Brain pericyte (primary cell): ENCODE measurements around the gene SNX9.
"Not testable (repeated sequence)": the region's sequence is repeated elsewhere in the genome, so short reads cannot be mapped to it uniquely, and the experiment has no call there.

ENCODE experiments used
- DNase-seq: peaks from one replicate; pipeline ENCODE4 v3.0.0-alpha.2; 2012; ENCODE audit warnings: low read depth, low spot score

The SNX9 gene

GRCh38 chr6:157823001-157823527, at the start of gene SNX9:
Gene SNX9 (plus strand): TSS chr6:157823246. CDS start chr6:157823435, 189 bp downstream.
- no peak for DNase-seq

- DNase-seq = no peak
Measured at GRCh38 chr6:157773248-157773773, 49.7 kb upstream of the SNX9 start.

- DNase-seq = no peak
Measured at GRCh38 chr6:157774153-157775135, 48.6 kb upstream of the SNX9 start.

DNA sequence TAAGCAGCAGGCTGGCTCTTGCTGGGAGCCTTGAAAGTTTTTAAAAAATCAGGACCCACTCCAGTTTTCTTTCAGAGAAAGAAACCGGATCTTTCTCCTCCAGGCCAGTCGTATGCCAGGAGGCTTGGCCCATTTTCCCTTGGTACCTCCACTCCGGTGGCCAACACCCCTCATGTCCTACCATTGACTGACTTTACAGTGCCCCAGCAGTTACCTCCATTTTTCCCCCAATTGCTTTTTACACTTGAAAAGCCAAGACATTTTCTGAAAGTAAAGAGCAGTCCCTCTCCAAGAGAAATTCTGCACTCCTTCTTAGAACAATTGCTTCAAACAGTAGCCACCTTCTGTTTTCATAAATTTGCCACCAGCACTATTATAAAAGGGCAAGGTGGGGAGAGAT, 47.7 kb upstream of the SNX9 start:
- no peak for DNase-seq

- DNase-seq = no peak
Measured at GRCh38 chr6:157777344-157777743, 45.7 kb upstream of the SNX9 start.

GRCh38 chr6:157778719-157779118, 44.3 kb upstream of the SNX9 start:
- DNase-seq = no peak

GRCh38 chr6:157779705-157780604, 43.1 kb upstream of the SNX9 start:
- DNase-seq = no peak

DNA sequence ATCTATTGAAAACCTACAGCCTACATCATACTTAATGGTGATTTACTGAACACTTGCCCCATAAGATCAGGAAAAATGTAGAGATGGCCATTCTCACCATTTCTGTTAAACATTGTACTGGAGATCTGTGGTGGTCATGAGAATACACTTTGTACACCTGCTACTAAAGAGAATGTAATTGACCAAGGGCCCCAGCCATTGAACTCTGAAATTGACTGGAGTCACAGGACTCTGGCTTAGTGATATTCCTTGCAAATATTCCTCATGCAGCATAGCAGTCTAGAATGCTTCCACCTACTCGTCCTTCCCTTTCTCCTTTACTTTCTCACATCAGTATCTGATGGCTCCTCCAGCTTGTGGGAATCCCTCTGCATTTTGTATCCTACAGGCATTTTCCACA, 37.4 kb upstream of the SNX9 start:
- no peak for DNase-seq

- no peak for DNase-seq
Measured at GRCh38 chr6:157786221-157786620, 36.8 kb upstream of the SNX9 start.

DNA sequence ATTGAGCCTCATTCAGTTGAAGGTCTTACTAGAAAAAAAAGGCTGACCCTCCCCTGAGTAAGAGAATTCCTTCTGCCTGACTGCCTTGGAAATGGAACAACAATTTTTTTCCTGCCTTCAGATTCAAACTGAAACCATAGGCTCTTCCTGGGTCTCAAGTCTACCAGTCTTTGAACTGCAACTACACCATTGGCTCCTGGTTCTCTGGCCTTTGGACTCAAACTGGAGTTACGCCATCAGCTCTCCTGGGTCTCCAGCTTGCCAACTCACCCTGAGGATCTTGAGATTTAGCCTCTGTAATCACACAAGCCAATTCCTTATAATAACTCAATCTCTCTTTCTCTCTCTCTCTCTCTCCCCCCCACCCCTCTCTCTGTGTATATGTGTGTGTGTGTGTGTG, 36.0 kb upstream of the SNX9 start:
- DNase-seq = no peak

- DNase-seq = no peak
Measured at GRCh38 chr6:157788180-157788579, 34.9 kb upstream of the SNX9 start.

GRCh38 chr6:157789297-157789696, 33.7 kb upstream of the SNX9 start:
- no peak for DNase-seq

DNA sequence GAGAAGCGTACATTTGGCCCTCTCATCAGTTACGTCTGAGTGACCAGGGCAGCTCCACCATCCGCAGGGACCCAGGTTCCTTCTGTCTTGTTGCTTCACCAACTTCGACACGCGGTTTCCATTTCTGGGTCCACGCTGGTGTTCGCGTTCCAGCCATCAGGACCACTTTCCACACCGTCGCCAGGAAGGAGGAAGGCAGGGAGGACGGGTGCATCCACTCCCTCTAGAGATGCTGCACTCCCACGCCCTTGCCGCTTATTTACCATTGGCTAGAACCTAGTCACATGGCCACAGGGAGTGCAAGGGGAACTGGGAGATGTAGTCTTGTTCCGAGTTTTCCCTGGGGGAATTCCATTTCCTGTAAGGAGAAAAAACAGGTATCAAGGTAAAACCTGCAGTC, 33.2 kb upstream of the SNX9 start:
- no peak for DNase-seq

- DNase-seq = no peak
Measured at GRCh38 chr6:157790548-157791160, 32.4 kb upstream of the SNX9 start.

- no peak for DNase-seq
Measured at GRCh38 chr6:157791450-157791849, 31.6 kb upstream of the SNX9 start.

DNA sequence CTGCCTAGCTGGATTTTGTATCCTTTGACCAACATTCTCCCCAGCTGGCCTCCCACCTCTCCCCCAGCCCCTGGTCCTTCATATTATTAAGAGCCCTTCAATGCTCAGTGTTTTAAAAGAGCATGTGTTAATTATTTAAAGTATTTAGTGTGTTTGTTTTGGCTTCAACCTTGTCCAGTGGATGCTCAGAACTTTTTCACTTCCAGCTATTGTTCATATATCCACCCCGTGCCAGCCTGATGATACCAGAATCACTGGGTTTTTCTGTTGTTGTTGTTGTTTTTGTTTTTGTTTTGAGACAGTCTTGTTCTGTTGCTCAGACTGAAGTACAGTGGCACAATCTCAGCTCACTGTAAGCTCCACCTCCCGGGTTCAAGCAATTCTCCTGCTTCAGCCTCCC, 30.4 kb upstream of the SNX9 start:
- DNase-seq = no peak

DNA sequence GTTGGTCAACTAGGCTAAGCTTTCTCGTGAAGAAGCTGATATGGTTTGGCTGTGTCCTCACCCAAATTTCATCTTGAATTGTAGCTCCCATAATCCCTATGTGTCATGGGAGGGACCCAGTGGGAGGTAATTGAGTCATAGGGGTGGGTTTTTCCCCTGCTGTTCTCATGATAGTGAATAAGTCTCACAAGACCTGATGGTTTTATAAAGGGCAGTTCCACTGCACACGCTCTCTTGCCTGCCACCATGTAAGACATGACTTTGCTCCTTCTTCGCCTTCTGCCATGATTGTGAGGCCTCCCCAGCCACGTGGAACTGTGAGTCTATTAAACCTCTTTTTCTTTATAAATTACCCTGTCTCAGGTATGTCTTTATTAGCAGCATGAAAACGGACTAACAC, 29.0 kb upstream of the SNX9 start:
- DNase-seq = not testable (repeated sequence)

DNA sequence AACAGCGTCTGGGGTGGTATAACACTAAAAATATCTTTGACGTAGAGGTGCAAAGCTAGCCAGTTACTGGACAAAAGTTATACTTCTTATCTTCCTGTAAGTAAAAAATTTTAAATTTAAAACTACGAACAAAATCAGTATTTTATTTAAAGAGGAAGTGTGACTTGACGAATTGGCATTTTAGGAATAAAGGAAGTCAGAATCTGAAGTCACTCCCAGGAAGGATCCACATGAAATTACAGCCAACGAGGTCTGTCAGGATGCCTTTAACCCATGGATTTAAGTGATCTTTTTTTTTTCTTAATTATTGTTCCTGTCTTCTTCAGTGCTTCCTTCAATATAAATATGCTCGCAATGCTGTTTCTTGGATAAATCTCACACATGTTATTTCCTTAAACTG, 27.2 kb upstream of the SNX9 start:
- no peak for DNase-seq

DNA sequence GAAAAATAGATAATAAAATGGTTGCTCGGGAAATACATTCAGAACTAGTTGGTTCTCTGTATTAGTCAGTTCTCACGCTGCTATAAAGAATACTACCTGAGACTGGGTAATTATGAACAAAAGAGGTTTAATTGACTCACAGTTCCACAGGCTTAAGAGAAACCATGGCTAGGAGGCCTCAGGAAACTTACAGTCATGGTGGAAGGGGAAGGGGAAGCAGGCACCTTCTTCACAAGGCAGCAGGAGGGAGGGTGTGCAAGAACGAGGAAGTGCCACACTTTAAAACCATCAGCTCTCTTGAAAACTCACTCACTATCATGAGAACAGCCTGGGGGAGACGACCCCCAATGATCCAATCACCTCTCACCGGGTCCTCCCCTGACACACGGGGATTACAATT, 24.2 kb upstream of the SNX9 start:
- no peak for DNase-seq

DNA sequence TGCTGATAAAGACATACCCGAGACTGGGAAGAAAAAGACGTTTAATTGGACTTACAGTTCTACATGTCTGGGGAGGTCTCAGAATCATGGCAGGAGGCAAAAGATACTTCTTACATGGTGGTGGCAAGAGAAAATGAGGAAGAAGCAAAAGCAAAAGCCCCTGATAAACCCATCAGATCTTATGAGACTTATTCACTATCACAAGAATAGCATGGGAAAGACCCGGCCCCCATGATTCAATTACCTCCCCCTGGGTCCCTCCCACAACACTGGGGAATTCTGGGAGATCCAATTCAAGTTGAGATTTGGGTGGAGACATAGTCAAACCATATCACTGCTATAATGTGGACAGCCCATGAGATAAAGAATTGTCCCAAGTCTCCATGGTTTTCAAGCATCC, 23.5 kb upstream of the SNX9 start:
- DNase-seq = not testable (repeated sequence)

- no peak for DNase-seq
Measured at GRCh38 chr6:157800420-157801237, 22.4 kb upstream of the SNX9 start.
